Measurements from ENCODE around the gene POLDIP2. TPM values are rescaled to one million over a fixed set of nuclear protein-coding genes. Genes with fewer than 3 reads are reported as not detected.
A peak's percentile ranks its signal among the peaks of the same experiment; 100 is the strongest.

Gene POLDIP2
- total and polyA plus RNA-seq, 2 of the 13 experiments (the other 11 are each of a cell fraction or from before 2014, with no cell fraction given), result 85.9 to 114 TPM

DNA sequence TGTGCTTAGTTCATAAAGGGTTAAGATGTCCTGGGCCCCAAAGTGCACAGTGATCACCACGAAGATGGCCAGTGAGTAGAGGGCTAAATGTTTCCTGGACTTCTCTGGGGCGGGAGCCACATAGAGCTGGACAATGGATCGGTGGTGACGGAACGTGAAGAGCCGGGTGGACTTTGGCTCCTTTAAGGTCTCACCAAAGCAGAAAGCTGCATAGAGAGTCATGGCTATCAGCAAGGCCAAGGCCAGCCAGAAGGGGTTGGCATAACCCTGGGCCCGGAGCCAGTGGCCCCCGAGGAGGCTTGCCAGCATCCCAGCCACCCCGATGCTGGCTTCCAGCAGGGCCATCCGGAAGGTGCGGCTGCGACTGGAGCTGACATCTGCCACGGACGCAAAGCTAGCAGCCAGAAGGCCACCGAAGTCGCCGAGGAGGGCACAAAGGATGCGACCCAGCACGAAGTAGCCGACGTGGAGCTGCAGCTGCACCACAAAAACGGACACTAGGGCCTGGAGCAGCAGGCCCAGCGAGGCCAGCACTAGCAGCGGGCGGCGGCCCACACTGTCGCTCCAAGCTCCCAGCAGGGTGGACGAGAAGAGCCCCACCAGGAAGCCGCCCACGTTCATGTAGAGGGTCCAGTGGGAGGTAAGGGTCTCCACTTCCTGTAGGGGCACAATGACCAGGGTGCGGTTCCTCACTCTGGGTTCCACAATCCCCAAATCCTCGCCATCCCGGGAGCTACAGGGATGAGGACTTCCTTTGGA lies 47.7 kb upstream of the POLDIP2 start (continued):
- TF ChIP-seq SOX13 (IDR thresholded peaks at IDR 0.05) (peak; percentile 29; the same call in 1 of the 2 replicates), SOX13 (CRISPR knock-in tag; conservative IDR thresholded peaks at IDR 0.05 in 1 of 2, IDR thresholded peaks at IDR 0.05 in 1 of 2) (peak in 1 of 2 experiments; percentile 83; a peak in 2 of 4 replicates), ZNF788 (CRISPR knock-in tag; IDR thresholded peaks at IDR 0.05; ENCODE audit: borderline replicate concordance) (peak; percentile 19; the same call in 1 of the 2 replicates), HHEX (CRISPR knock-in tag; IDR thresholded peaks at IDR 0.05) (0 out of 2 replicates have a peak, but pooled peaks have one; percentile 36), ZNF570 (CRISPR knock-in tag; IDR thresholded peaks at IDR 0.05; ENCODE audit: borderline replicate concordance) (no peak), YEATS4 (CRISPR knock-in tag; IDR thresholded peaks at IDR 0.05; ENCODE audit: borderline replicate concordance) (peak; percentile 14; the same call in 1 of the 2 replicates), ZFX (CRISPR knock-in tag; IDR thresholded peaks at IDR 0.05; ENCODE audit: low read depth) (peak; percentile 45; the same call in 1 of the 2 replicates), NR2C2 (CRISPR knock-in tag; IDR thresholded peaks at IDR 0.05; ENCODE audit: borderline replicate concordance) (0 out of 2 replicates have a peak, but pooled peaks have one; percentile 13), ZNF121 (CRISPR knock-in tag; IDR thresholded peaks at IDR 0.05) (peak; percentile 29; the same call in 1 of the 2 replicates), ZNF746 (CRISPR knock-in tag; IDR thresholded peaks at IDR 0.05) (peak; percentile 76; the same call in 1 of the 2 replicates)
- TF ChIP-seq, protein P1, sequence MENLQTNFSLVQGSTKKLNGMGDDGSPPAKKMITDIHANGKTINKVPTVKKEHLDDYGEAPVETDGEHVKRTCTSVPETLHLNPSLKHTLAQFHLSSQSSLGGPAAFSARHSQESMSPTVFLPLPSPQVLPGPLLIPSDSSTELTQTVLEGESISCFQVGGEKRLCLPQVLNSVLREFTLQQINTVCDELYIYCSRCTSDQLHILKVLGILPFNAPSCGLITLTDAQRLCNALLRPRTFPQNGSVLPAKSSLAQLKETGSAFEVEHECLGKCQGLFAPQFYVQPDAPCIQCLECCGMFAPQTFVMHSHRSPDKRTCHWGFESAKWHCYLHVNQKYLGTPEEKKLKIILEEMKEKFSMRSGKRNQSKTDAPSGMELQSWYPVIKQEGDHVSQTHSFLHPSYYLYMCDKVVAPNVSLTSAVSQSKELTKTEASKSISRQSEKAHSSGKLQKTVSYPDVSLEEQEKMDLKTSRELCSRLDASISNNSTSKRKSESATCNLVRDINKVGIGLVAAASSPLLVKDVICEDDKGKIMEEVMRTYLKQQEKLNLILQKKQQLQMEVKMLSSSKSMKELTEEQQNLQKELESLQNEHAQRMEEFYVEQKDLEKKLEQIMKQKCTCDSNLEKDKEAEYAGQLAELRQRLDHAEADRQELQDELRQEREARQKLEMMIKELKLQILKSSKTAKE (CRISPR knock-in tag; IDR thresholded peaks at IDR 0.05; ENCODE audit: borderline replicate concordance), result peak; percentile 35
- TF ChIP-seq, protein P2, sequence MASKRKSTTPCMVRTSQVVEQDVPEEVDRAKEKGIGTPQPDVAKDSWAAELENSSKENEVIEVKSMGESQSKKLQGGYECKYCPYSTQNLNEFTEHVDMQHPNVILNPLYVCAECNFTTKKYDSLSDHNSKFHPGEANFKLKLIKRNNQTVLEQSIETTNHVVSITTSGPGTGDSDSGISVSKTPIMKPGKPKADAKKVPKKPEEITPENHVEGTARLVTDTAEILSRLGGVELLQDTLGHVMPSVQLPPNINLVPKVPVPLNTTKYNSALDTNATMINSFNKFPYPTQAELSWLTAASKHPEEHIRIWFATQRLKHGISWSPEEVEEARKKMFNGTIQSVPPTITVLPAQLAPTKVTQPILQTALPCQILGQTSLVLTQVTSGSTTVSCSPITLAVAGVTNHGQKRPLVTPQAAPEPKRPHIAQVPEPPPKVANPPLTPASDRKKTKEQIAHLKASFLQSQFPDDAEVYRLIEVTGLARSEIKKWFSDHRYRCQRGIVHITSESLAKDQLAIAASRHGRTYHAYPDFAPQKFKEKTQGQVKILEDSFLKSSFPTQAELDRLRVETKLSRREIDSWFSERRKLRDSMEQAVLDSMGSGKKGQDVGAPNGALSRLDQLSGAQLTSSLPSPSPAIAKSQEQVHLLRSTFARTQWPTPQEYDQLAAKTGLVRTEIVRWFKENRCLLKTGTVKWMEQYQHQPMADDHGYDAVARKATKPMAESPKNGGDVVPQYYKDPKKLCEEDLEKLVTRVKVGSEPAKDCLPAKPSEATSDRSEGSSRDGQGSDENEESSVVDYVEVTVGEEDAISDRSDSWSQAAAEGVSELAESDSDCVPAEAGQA (IDR thresholded peaks at IDR 0.05; ENCODE audit: low read depth), result no peak
- TF ChIP-seq, protein P2 (CRISPR knock-in tag; IDR thresholded peaks at IDR 0.05; ENCODE audit: borderline replicate concordance), result peak; percentile 65; the same call in 1 of the 2 replicates
- TF ChIP-seq, protein P3, sequence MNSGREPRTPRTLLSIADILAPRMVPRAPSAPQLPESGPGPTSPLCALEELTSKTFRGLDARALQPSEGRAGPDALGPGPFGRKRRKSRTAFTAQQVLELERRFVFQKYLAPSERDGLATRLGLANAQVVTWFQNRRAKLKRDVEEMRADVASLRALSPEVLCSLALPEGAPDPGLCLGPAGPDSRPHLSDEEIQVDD (CRISPR knock-in tag; IDR thresholded peaks at IDR 0.05; ENCODE audit: borderline replicate concordance), result peak; percentile 70; the same call in 1 of the 2 replicates
- TF ChIP-seq, protein P4, sequence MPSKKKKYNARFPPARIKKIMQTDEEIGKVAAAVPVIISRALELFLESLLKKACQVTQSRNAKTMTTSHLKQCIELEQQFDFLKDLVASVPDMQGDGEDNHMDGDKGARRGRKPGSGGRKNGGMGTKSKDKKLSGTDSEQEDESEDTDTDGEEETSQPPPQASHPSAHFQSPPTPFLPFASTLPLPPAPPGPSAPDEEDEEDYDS (CRISPR knock-in tag; IDR thresholded peaks at IDR 0.05), result no peak
- TF ChIP-seq, protein P5, sequence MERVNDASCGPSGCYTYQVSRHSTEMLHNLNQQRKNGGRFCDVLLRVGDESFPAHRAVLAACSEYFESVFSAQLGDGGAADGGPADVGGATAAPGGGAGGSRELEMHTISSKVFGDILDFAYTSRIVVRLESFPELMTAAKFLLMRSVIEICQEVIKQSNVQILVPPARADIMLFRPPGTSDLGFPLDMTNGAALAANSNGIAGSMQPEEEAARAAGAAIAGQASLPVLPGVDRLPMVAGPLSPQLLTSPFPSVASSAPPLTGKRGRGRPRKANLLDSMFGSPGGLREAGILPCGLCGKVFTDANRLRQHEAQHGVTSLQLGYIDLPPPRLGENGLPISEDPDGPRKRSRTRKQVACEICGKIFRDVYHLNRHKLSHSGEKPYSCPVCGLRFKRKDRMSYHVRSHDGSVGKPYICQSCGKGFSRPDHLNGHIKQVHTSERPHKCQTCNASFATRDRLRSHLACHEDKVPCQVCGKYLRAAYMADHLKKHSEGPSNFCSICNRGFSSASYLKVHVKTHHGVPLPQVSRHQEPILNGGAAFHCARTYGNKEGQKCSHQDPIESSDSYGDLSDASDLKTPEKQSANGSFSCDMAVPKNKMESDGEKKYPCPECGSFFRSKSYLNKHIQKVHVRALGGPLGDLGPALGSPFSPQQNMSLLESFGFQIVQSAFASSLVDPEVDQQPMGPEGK (CRISPR knock-in tag; IDR thresholded peaks at IDR 0.05), result peak; percentile 82
